Measurements from ENCODE around the gene IQUB.
"Not testable (repeated sequence)": the region's sequence is repeated elsewhere in the genome, so short reads cannot be mapped to it uniquely, and the experiment has no call there.

The IQUB gene

GRCh38 chr7:123552641-123553040 lies 18.2 kb upstream of the IQUB start:
- H3K4me3 ChIP-seq (ENCODE audit: low read length): no peak overlapping the region
- no peak for DNase-seq (ENCODE audit: low read depth, low spot score)

GRCh38 chr7:123552134-123552533 lies 17.7 kb upstream of the IQUB start:
- H3K4me3 ChIP-seq (ENCODE audit: low read length); DNase-seq (ENCODE audit: low read depth, low spot score): not testable (repeated sequence)

- no peak for DNase-seq (ENCODE audit: low read depth, low spot score)
- H3K4me3 ChIP-seq (ENCODE audit: low read length): no peak overlapping the region
Measured at GRCh38 chr7:123548406-123548805, 14.0 kb upstream of the IQUB start.

- no peak overlapping the region for H3K4me3 ChIP-seq (ENCODE audit: low read length)
- DNase-seq (ENCODE audit: low read depth, low spot score): no peak
Measured at GRCh38 chr7:123539871-123540270, 5.5 kb upstream of the IQUB start.

- DNase-seq (ENCODE audit: low read depth, low spot score): no peak
Measured at GRCh38 chr7:123538897-123539296, 4.5 kb upstream of the IQUB start.

GRCh38 chr7:123538189-123538714 lies 3.9 kb upstream of the IQUB start:
- no peak for DNase-seq (ENCODE audit: low read depth, low spot score)
- H3K4me3 ChIP-seq (ENCODE audit: low read length): no peak overlapping the region

More at GRCh38 chr7:123538897-123539296, 4.5 kb upstream of the IQUB start:
- H3K4me3 ChIP-seq (ENCODE audit: low read length): no peak overlapping the region

GRCh38 chr7:123537026-123537642 lies 2.7 kb upstream of the IQUB start:
- no peak overlapping the region for H3K4me3 ChIP-seq (ENCODE audit: low read length)
- peak; percentile 27 for DNase-seq (ENCODE audit: low read depth, low spot score)

- peak overlapping the region; percentile 56 for H3K4me3 ChIP-seq (ENCODE audit: low read length)
- DNase-seq (ENCODE audit: low read depth, low spot score): no peak
Measured at GRCh38 chr7:123535517-123535916, 1.1 kb upstream of the IQUB start.

GRCh38 chr7:123533929-123534382 lies 439 bp downstream of the IQUB start:
- H3K4me3 ChIP-seq (ENCODE audit: low read length): peak overlapping the region; percentile 49
- DNase-seq (ENCODE audit: low read depth, low spot score): no peak

GRCh38 chr7:123533553-123533917 lies 860 bp downstream of the IQUB start:
- no peak overlapping the region for H3K4me3 ChIP-seq (ENCODE audit: low read length)
- no peak for DNase-seq (ENCODE audit: low read depth, low spot score)

- H3K4me3 ChIP-seq (ENCODE audit: low read length); DNase-seq (ENCODE audit: low read depth, low spot score): not testable (repeated sequence)
Measured at GRCh38 chr7:123532788-123533552, 1.4 kb downstream of the IQUB start.

GRCh38 chr7:123532343-123532742 lies 2.1 kb downstream of the IQUB start:
- not testable (repeated sequence) for DNase-seq (ENCODE audit: low read depth, low spot score); H3K4me3 ChIP-seq (ENCODE audit: low read length)

GRCh38 chr7:123530035-123530591 lies 4.3 kb downstream of the IQUB start:
- DNase-seq (ENCODE audit: low read depth, low spot score); H3K4me3 ChIP-seq (ENCODE audit: low read length): not testable (repeated sequence)

- no peak for DNase-seq (ENCODE audit: low read depth, low spot score)
- no peak overlapping the region for H3K4me3 ChIP-seq (ENCODE audit: low read length)
Measured at GRCh38 chr7:123528265-123528664, 6.1 kb downstream of the IQUB start.

- not testable (repeated sequence) for H3K4me3 ChIP-seq (ENCODE audit: low read length); DNase-seq (ENCODE audit: low read depth, low spot score)
Measured at GRCh38 chr7:123527712-123528225, 6.6 kb downstream of the IQUB start.

- not testable (repeated sequence) for DNase-seq (ENCODE audit: low read depth, low spot score)
Measured at GRCh38 chr7:123526533-123526932, 7.9 kb downstream of the IQUB start.

GRCh38 chr7:123522066-123522465 lies 12.3 kb downstream of the IQUB start:
- DNase-seq (ENCODE audit: low read depth, low spot score): no peak

More at GRCh38 chr7:123526533-123526932, 7.9 kb downstream of the IQUB start:
- not testable (repeated sequence) for H3K4me3 ChIP-seq (ENCODE audit: low read length)

GRCh38 chr7:123505221-123505620 lies 29.2 kb downstream of the IQUB start:
- no peak overlapping the region for H3K4me3 ChIP-seq (ENCODE audit: low read length)

More at GRCh38 chr7:123522066-123522465, 12.3 kb downstream of the IQUB start:
- H3K4me3 ChIP-seq (ENCODE audit: low read length): no peak overlapping the region

GRCh38 chr7:123502201-123502600 lies 32.2 kb downstream of the IQUB start:
- DNase-seq (ENCODE audit: low read depth, low spot score): no peak
- no peak overlapping the region for H3K4me3 ChIP-seq (ENCODE audit: low read length)

More at GRCh38 chr7:123505221-123505620, 29.2 kb downstream of the IQUB start:
- DNase-seq (ENCODE audit: low read depth, low spot score): no peak

Measured in Jurkat, Clone E6-1 (cell line).